GM21786 (cell line): ENCODE results near the gene KLHL1.

Source experiments
- ATAC-seq: cut with Tn5 transposase; IDR thresholded peaks from one replicate; pipeline ENCODE4 v1.9.1; 2021; ENCODE audit not compliant: unreplicated experiment

KLHL1 gene

GRCh38 chr13:70022646-70023045 is 85.6 kb downstream of the KLHL1 start:
- ATAC-seq = no peak

- ATAC-seq = no peak
Observed at GRCh38 chr13:70016116-70016515, 92.1 kb downstream of the KLHL1 start.

GRCh38 chr13:70014337-70014736 is 93.9 kb downstream of the KLHL1 start:
- no peak for ATAC-seq

GRCh38 chr13:69999875-70000274 is 108.4 kb downstream of the KLHL1 start:
- no peak for ATAC-seq

GRCh38 chr13:69997061-69997460 is 111.2 kb downstream of the KLHL1 start:
- ATAC-seq = no peak

GRCh38 chr13:69980799-69981198 is 127.5 kb downstream of the KLHL1 start:
- peak; percentile 77 for ATAC-seq

- no peak for ATAC-seq
Observed at GRCh38 chr13:69975496-69975895, 132.8 kb downstream of the KLHL1 start.

GRCh38 chr13:69970520-69970919 is 137.7 kb downstream of the KLHL1 start:
- no peak for ATAC-seq

- ATAC-seq = no peak
Observed at GRCh38 chr13:69959046-69959445, 149.2 kb downstream of the KLHL1 start.

GRCh38 chr13:69956839-69957238 is 151.4 kb downstream of the KLHL1 start:
- ATAC-seq = no peak

GRCh38 chr13:69956349-69956748 is 151.9 kb downstream of the KLHL1 start:
- peak; percentile 46 for ATAC-seq

GRCh38 chr13:69955271-69955670 is 153.0 kb downstream of the KLHL1 start:
- ATAC-seq = no peak

GRCh38 chr13:69951412-69951811 is 156.8 kb downstream of the KLHL1 start:
- no peak for ATAC-seq

- no peak for ATAC-seq
Observed at GRCh38 chr13:69950160-69950559, 158.1 kb downstream of the KLHL1 start.

GRCh38 chr13:69948016-69948415 is 160.2 kb downstream of the KLHL1 start:
- ATAC-seq = peak; percentile 99

- ATAC-seq = peak; percentile 17
Observed at GRCh38 chr13:69947582-69947981, 160.7 kb downstream of the KLHL1 start.

- ATAC-seq = no peak
Observed at GRCh38 chr13:69946511-69946910, 161.7 kb downstream of the KLHL1 start.

- ATAC-seq = peak; percentile 99
Observed at GRCh38 chr13:69935043-69935442, 173.2 kb downstream of the KLHL1 start.

GRCh38 chr13:69928262-69928661 is 180.0 kb downstream of the KLHL1 start:
- no peak for ATAC-seq

GRCh38 chr13:69921156-69921555 is 187.1 kb downstream of the KLHL1 start:
- no peak for ATAC-seq

GRCh38 chr13:69912630-69913029 is 195.6 kb downstream of the KLHL1 start:
- ATAC-seq = no peak

- ATAC-seq = no peak
Observed at GRCh38 chr13:69910800-69911199, 197.5 kb downstream of the KLHL1 start.

- no peak for ATAC-seq
Observed at GRCh38 chr13:69904784-69905183, 203.5 kb downstream of the KLHL1 start.

- ATAC-seq = no peak
Observed at GRCh38 chr13:69903081-69903480, 205.2 kb downstream of the KLHL1 start.
